K562 (cell line): Measurements from ENCODE around the gene HPCAL1. TPM values are rescaled to one million over a fixed set of nuclear protein-coding genes. Genes with fewer than 3 reads are reported as not detected.

Experiments
- CLOCK ChIP-seq: fragments of 250-450 bp; sonication (Bioruptor Pico); IDR thresholded peaks from 2 replicates; pipeline ENCODE4 v1.4.0; 2020; ENCODE audit warnings: mild to moderate bottlenecking, moderate library complexity, borderline replicate concordance
- ZBTB7A ChIP-seq: IDR thresholded peaks from 2 replicates; pipeline ENCODE4 v1.6.1; 2011; ENCODE audit warnings: low read depth, mild to moderate bottlenecking, low read length, moderate library complexity, borderline replicate concordance; ENCODE audit not compliant: control insufficient read depth
- ZNF263 ChIP-seq: sonication (generic); formaldehyde crosslinking; IDR thresholded peaks from 2 replicates; pipeline ENCODE4 v1.8.0; 2022; ENCODE audit warnings: mild to moderate bottlenecking, missing genetic modification reagents, borderline replicate concordance
- polyA plus RNA-seq, 8 experiments: library from polyadenylated mRNA; depleted of rRNA in 4 of 8; stranded (reverse) in 5 of 8; unstranded in 3 of 8; fragments of >200 nt; fragmentation: Nextera tagmentation in 2 of 8; fragmentation: Illumina TruSeq in 1 of 8; extraction: Ambion mirVana in 2 of 8; extraction: Trizol in 1 of 8; gene quantifications; 2 replicates each; pipeline versions ENCODE4 v1.2.1 to v1.2.3, GENCODE V29; 2011 to 2014; ENCODE audit warnings: inconsistent platforms in 1 of 8, missing spikeins in 1 of 8
- total RNA-seq, 7 experiments: library from RNA; depleted of rRNA in 6 of 7; stranded (reverse); fragments of >200 nt in 6 of 7; fragmentation: Illumina TruSeq in 2 of 7; extraction: Trizol in 2 of 7; gene quantifications; 2 replicates each; pipeline versions ENCODE4 v1.2.1 to v1.2.3, GENCODE V29; 2011 to 2021; ENCODE audit warnings: low replicate concordance in 1 of 7
- TF ChIP-seq, protein P1 (sequence below), 2 experiments: fragments of 450-650 bp; formaldehyde crosslinking in 1 of 2; IDR thresholded peaks; 2 replicates each; pipeline versions ENCODE4 v1.4.0 to v1.6.1; 2014 to 2020; ENCODE audit warnings: mild to moderate bottlenecking in 2 of 2, borderline replicate concordance in 1 of 2, low read depth in 1 of 2

Gene HPCAL1
- total and polyA plus RNA-seq, 9 of the 15 experiments (the other 6 are each of a cell fraction or from before 2014, with no cell fraction given), result 2.7 to 65.5 (median 23.9) TPM

DNA sequence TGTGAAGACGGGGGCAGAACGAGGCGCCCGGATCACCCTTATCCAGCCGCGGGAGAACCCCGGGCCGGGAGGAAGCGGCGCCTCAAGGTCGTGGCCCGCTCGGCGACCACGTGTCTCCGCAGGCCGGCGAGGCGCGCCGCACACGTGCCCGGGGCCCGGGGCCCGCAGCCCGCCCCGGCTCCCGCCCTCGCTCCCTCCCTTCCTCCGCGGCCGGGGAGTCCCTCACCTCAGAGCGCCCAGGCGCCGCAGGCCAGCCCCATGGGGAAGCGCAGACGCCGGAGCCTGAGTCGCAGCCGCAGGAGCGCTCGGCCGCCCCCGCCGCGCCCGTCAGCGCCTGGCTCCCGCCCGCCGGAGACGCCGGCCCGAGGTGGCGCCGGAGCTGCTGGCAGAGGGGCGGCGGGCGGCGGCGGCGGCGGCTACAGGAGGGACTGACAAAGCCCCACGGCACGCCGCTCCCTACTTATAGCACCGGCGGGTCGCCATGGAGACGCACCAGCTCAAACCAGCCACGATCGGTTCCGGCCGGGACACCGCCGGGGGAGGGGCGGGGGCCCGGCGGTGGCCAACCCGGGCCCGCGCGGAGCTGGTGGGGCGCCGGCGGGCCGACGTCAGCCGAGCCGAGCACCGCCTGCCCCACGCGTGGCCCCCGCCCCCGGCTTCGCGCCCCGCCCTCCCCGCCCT, 145.3 kb downstream of the HPCAL1 start, which contains the start of gene ODC1 (continued):
- TF ChIP-seq, protein P1, sequence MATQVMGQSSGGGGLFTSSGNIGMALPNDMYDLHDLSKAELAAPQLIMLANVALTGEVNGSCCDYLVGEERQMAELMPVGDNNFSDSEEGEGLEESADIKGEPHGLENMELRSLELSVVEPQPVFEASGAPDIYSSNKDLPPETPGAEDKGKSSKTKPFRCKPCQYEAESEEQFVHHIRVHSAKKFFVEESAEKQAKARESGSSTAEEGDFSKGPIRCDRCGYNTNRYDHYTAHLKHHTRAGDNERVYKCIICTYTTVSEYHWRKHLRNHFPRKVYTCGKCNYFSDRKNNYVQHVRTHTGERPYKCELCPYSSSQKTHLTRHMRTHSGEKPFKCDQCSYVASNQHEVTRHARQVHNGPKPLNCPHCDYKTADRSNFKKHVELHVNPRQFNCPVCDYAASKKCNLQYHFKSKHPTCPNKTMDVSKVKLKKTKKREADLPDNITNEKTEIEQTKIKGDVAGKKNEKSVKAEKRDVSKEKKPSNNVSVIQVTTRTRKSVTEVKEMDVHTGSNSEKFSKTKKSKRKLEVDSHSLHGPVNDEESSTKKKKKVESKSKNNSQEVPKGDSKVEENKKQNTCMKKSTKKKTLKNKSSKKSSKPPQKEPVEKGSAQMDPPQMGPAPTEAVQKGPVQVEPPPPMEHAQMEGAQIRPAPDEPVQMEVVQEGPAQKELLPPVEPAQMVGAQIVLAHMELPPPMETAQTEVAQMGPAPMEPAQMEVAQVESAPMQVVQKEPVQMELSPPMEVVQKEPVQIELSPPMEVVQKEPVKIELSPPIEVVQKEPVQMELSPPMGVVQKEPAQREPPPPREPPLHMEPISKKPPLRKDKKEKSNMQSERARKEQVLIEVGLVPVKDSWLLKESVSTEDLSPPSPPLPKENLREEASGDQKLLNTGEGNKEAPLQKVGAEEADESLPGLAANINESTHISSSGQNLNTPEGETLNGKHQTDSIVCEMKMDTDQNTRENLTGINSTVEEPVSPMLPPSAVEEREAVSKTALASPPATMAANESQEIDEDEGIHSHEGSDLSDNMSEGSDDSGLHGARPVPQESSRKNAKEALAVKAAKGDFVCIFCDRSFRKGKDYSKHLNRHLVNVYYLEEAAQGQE (IDR thresholded peaks at IDR 0.05; ENCODE audit: borderline replicate concordance), result peak; percentile 100
- TF ChIP-seq, protein P1 (CRISPR knock-in tag; IDR thresholded peaks at IDR 0.05; ENCODE audit: low read depth), result peak; percentile 64; the same call in 1 of the 2 replicates
- TF ChIP-seq ZBTB7A (peak; percentile 20; the same call in 1 of the 2 replicates), CLOCK (CRISPR knock-in tag) (0 out of 2 replicates have a peak, but pooled peaks have one; percentile 25), ZNF263 (CRISPR knock-in tag) (0 out of 2 replicates have a peak, but pooled peaks have one; percentile 55)
